AG09319 (cell line): Measurements from ENCODE around the gene RER1.

Experiments
- DNase-seq: peaks from one replicate; pipeline ENCODE4 v3.0.0-alpha.2; 2010; ENCODE audit warnings: low read depth; ENCODE audit errors: extremely low read depth
- TF ChIP-seq, protein P1 (sequence below): IDR thresholded peaks from 2 replicates; pipeline ENCODE4 v1.5.1; 2011; ENCODE audit warnings: low read depth, mild to moderate bottlenecking, inconsistent platforms, low read length, moderate library complexity

Gene RER1

DNA sequence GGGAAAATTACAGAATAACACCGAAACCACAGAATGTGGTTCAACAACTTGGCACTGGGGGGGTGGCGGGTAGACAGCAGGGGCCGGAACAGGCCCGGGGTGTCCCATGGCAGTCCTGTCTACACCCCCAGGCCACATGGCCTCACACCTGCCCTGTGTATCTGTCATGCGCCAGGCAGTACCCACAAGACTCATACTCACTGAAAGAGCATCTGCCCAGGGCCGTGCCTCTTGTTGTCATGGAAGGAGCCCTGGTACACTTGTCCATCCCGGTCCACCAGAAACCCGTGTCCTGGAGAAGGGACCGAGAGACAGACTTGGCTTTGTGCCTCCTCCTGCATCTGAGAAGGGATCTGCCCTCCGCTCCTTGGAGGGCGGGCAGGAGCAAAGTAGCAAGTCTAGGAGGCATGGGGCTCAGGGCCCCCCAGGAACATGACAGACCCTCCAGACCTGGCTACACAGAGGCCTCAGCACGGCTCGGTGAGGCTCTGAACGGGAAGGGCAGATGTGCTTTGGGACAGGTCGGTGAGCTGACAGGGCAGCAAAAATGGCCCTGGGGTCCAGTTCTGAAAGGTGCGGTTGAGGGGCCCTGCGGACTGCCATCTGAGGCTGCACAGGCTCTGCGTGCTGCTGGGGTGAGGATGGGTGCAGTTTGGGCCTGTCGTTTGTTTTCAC, 5.9 kb upstream of the RER1 start:
- TF ChIP-seq, protein P1, sequence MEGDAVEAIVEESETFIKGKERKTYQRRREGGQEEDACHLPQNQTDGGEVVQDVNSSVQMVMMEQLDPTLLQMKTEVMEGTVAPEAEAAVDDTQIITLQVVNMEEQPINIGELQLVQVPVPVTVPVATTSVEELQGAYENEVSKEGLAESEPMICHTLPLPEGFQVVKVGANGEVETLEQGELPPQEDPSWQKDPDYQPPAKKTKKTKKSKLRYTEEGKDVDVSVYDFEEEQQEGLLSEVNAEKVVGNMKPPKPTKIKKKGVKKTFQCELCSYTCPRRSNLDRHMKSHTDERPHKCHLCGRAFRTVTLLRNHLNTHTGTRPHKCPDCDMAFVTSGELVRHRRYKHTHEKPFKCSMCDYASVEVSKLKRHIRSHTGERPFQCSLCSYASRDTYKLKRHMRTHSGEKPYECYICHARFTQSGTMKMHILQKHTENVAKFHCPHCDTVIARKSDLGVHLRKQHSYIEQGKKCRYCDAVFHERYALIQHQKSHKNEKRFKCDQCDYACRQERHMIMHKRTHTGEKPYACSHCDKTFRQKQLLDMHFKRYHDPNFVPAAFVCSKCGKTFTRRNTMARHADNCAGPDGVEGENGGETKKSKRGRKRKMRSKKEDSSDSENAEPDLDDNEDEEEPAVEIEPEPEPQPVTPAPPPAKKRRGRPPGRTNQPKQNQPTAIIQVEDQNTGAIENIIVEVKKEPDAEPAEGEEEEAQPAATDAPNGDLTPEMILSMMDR: no peak
- no peak for DNase-seq

- DNase-seq: no peak
- TF ChIP-seq, protein P1: no peak
These were observed 4.7 kb upstream of the RER1 start for GRCh38 chr1:2386636-2387611.

DNA sequence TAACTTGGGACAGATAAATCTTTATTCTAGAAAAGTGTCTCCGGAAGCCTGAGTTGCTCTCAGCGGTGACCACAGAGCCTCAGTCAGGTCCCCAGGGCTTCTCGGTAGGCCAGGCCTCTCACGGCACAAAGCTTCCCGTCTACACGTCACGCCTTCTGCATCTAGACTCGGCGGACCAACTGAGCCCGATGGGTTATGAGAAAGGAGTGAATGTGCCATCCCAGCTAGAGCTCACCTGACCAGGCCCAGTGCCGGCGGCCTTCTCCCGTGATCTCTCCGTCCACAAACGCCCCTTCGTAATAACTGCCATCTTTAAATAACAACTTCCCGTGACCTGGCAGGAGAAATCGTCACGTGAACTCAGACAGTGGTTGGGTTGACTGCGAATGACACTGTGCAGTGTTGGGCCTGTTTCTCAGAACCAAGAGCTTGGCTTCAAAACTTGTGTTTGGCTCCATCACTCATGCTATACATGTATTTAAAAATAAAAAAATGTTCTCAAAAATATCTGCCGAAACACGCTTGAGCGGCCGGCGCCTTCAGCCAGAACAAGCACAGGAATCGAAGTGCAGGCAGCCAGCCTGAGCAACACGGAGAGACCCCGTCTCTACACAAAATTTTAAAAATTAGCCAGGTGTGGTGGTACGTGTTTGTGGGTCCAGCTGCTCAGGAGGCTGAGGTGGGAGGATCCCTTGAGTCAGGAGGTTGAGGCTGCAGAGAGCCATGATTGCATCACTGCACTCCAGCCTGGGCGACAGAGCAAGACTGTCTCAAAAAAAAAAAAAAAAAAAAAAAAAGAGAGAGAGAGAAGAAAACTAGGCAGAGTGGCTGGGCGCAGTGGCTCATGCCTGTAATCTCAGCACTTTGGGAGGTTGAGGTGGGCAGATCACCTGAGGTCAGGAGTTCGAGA, 3.4 kb upstream of the RER1 start:
- no peak for DNase-seq
- TF ChIP-seq, protein P1: no peak

DNA sequence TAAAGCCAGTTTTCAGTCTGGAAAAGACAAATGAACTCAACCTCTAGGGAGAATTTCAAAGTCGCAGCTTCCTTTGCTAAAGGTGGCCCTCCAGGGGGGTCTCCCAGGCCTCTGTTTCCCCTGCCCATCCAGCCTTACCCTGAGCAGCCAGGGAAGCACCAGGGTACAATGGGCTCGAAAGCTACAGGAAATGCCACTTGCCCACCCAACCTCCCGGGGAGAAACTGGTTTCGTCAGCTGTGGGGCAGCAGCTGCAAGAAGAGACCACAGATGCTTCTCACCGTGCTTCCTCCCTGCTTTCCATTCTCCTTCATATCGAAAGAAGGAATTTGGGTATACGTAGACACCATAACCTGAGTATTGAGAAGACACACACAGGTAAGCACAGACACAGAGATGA, 2.0 kb upstream of the RER1 start:
- TF ChIP-seq, protein P1: no peak
- no peak for DNase-seq

- TF ChIP-seq, protein P1: no peak
- DNase-seq: no peak
These were observed 379 bp downstream of the RER1 start for GRCh38 chr1:2391931-2392509.

- TF ChIP-seq, protein P1: no peak
- no peak for DNase-seq
These were observed 1.0 kb downstream of the RER1 start for GRCh38 chr1:2392686-2393085.
